Neural cell (in vitro differentiated cells): Measurements from ENCODE around the gene LRRC38.

Source experiments
- CTCF ChIP-seq: fragments of 450-650 bp; IDR thresholded peaks from 2 replicates; pipeline ENCODE4 v1.5.1; 2014; ENCODE audit warnings: antibody characterized with exemption, mild to moderate bottlenecking, moderate library complexity; ENCODE audit not compliant: poor library complexity, severe bottlenecking
- EP300 ChIP-seq: fragments of 450-650 bp; conservative IDR thresholded peaks from 2 replicates; pipeline ENCODE4 v1.6.1; 2014; ENCODE audit warnings: antibody characterized with exemption, mild to moderate bottlenecking, moderate library complexity; ENCODE audit not compliant: poor library complexity, severe bottlenecking
- POLR2AphosphoS5 ChIP-seq: IDR thresholded peaks from 2 replicates; pipeline ENCODE4 v1.6.1; 2012
- TAF1 ChIP-seq: IDR thresholded peaks from 2 replicates; pipeline ENCODE4 v1.6.1; 2012; ENCODE audit warnings: low read depth
- TF ChIP-seq, protein P1 (sequence below): IDR thresholded peaks from 2 replicates; pipeline ENCODE4 v1.6.1; 2012; ENCODE audit warnings: borderline replicate concordance

GRCh38 chr1:13514821-13515220 lies 1.0 kb upstream of the LRRC38 start:
- TF ChIP-seq CTCF (no peak), TAF1 (no peak), POLR2AphosphoS5 (no peak), EP300 (no peak)
- TF ChIP-seq, protein P1, sequence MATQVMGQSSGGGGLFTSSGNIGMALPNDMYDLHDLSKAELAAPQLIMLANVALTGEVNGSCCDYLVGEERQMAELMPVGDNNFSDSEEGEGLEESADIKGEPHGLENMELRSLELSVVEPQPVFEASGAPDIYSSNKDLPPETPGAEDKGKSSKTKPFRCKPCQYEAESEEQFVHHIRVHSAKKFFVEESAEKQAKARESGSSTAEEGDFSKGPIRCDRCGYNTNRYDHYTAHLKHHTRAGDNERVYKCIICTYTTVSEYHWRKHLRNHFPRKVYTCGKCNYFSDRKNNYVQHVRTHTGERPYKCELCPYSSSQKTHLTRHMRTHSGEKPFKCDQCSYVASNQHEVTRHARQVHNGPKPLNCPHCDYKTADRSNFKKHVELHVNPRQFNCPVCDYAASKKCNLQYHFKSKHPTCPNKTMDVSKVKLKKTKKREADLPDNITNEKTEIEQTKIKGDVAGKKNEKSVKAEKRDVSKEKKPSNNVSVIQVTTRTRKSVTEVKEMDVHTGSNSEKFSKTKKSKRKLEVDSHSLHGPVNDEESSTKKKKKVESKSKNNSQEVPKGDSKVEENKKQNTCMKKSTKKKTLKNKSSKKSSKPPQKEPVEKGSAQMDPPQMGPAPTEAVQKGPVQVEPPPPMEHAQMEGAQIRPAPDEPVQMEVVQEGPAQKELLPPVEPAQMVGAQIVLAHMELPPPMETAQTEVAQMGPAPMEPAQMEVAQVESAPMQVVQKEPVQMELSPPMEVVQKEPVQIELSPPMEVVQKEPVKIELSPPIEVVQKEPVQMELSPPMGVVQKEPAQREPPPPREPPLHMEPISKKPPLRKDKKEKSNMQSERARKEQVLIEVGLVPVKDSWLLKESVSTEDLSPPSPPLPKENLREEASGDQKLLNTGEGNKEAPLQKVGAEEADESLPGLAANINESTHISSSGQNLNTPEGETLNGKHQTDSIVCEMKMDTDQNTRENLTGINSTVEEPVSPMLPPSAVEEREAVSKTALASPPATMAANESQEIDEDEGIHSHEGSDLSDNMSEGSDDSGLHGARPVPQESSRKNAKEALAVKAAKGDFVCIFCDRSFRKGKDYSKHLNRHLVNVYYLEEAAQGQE: no peak
